Tibial artery (tissue), 4 donors: ENCODE measurements around the gene DHRS2.

Experiments used
- DNase-seq, 2 donors: peaks; one replicate each; pipeline ENCODE4 v3.0.0-alpha.2; 2019
- H3K27ac ChIP-seq, 2 donors: fragments of 200-600 bp; sonication (generic) in 1 of 2; 1 replicate in 1 of 2; 2 replicates in 1 of 2; pipeline ENCODE4 v1.5.1; 2018 to 2019; ENCODE audit warnings: mild to moderate bottlenecking in 1 of 2
- H3K27me3 ChIP-seq, 2 donors: fragments of 200-600 bp; sonication (generic) in 1 of 2; one replicate each; pipeline versions ENCODE4 v1.5.1 to v1.6.0; 2016 to 2019
- H3K36me3 ChIP-seq, 3 donors: fragments of 200-600 bp; sonication (generic) in 2 of 3; one replicate each; pipeline ENCODE4 v1.5.1; 2016 to 2019; ENCODE audit warnings: mild to moderate bottlenecking in 2 of 3
- H3K4me1 ChIP-seq, 4 donors: fragments of 200-600 bp; sonication (generic) in 2 of 4; 1 replicate in 3 of 4; 2 replicates in 1 of 4; pipeline ENCODE4 v1.5.1; 2016 to 2019
- H3K4me3 ChIP-seq, 2 donors: fragments of 200-600 bp; sonication (generic) in 1 of 2; 1 replicate in 1 of 2; 2 replicates in 1 of 2; pipeline ENCODE4 v1.5.1; 2018 to 2019; ENCODE audit warnings: mild to moderate bottlenecking in 2 of 2
- H3K9me3 ChIP-seq, 3 donors: fragments of 200-600 bp; sonication (generic) in 1 of 3; one replicate each; pipeline ENCODE4 v1.5.1; 2016 to 2019
- CTCF ChIP-seq, 2 experiments: fragments of 200-600 bp in 1 of 2; fragments of 450-650 bp in 1 of 2; IDR thresholded peaks; one replicate each; pipeline ENCODE4 v1.5.1; 2017 to 2019; ENCODE audit warnings: antibody characterized with exemption in 2 of 2, mild to moderate bottlenecking in 1 of 2, moderate library complexity in 1 of 2
- intact Hi-C: fragments of 100-400 bp; cut with DNase I; formaldehyde crosslinking; loops from one replicate; pipeline ENCODE4 v1.15.0; 2023; ENCODE audit warnings: low total_unique reads

The DHRS2 gene

GRCh38 chr14:23624830-23625404 is 11.2 kb upstream of the DHRS2 start:
- Histone ChIP-seq H3K4me1 (no peaks in the 10 kb centered on the region), H3K27me3 (peaks cover 0 to 13% of the 10 kb centered on the region in 2 donors), H3K36me3 (no peaks in the 10 kb centered on the region), H3K4me3 (no peak overlapping the region), H3K27ac (no peak overlapping the region), H3K9me3 (no peaks in the 10 kb centered on the region)
- TF ChIP-seq CTCF (IDR thresholded peaks at IDR 0.05) = no peak
- intact Hi-C loops = no loop called here
- no peak for DNase-seq

- no peak for TF ChIP-seq CTCF (IDR thresholded peaks at IDR 0.05)
- intact Hi-C loops = no loop called here
- no peak overlapping the region for H3K4me3 ChIP-seq
- no peaks in the 10 kb centered on the region for H3K9me3 ChIP-seq
- no peaks in the 10 kb centered on the region for H3K36me3 ChIP-seq
- H3K27ac ChIP-seq = no peak overlapping the region
- peaks cover 0 to 5% of the 10 kb centered on the region in 2 donors for H3K27me3 ChIP-seq
- DNase-seq = no peak
- peaks cover 0 to 4% (median 0%) of the 10 kb centered on the region in 4 donors for H3K4me1 ChIP-seq
These were observed 9.2 kb upstream of the DHRS2 start for GRCh38 chr14:23626946-23627345.

- Histone ChIP-seq H3K4me3 (no peak overlapping the region), H3K27ac (no peak overlapping the region), H3K4me1 (peaks cover 0 to 9% (median 0%) of the 10 kb centered on the region in 4 donors), H3K27me3 (no peaks in the 10 kb centered on the region), H3K9me3 (no peaks in the 10 kb centered on the region), H3K36me3 (no peaks in the 10 kb centered on the region)
- TF ChIP-seq CTCF (IDR thresholded peaks at IDR 0.05) = no peak
- no peak for DNase-seq
- intact Hi-C loops = no loop called here
These were observed 8.2 kb upstream of the DHRS2 start for GRCh38 chr14:23627961-23628360.

GRCh38 chr14:23629204-23629603 is 7.0 kb upstream of the DHRS2 start:
- no peak for DNase-seq
- no peak overlapping the region for H3K4me3 ChIP-seq
- no peak overlapping the region for H3K27ac ChIP-seq
- peaks cover 0 to 9% (median 0%) of the 10 kb centered on the region in 4 donors for H3K4me1 ChIP-seq
- H3K36me3 ChIP-seq = no peaks in the 10 kb centered on the region
- no peaks in the 10 kb centered on the region for H3K9me3 ChIP-seq
- no peaks in the 10 kb centered on the region for H3K27me3 ChIP-seq
- intact Hi-C loops = no loop called here
- TF ChIP-seq CTCF (IDR thresholded peaks at IDR 0.05) = no peak

- Histone ChIP-seq H3K9me3 (no peaks in the 10 kb centered on the region), H3K27me3 (no peaks in the 10 kb centered on the region), H3K27ac (no peak overlapping the region), H3K4me3 (no peak overlapping the region), H3K4me1 (peaks cover 0 to 9% (median 0%) of the 10 kb centered on the region in 4 donors), H3K36me3 (no peaks in the 10 kb centered on the region)
- no peak for DNase-seq
- intact Hi-C loops = loop anchor here (2.0 kb wide), 1 partner anchor 301 kb away; no protein-coding TSS in a partner anchor
- TF ChIP-seq CTCF (IDR thresholded peaks at IDR 0.05) = no peak
These were observed 6.2 kb upstream of the DHRS2 start for GRCh38 chr14:23629832-23630396.
